OCI-LY7 (cell line): ENCODE measurements around the gene CALN1. TPM values are rescaled to one million over a fixed set of nuclear protein-coding genes. Genes with fewer than 3 reads are reported as not detected.
"Not testable (repeated sequence)": the region's sequence is repeated elsewhere in the genome, so short reads cannot be mapped to it uniquely, and the experiment has no call there.

Experiments
- BruUV-seq: library from RNA; stranded (reverse); fragments of 400-500 nt; replicated peaks from 2 replicates; lab custom pipeline; 2021; lab: Mats Ljungman, UMichigan
- CTCF ChIA-PET: fragments of 300-600 bp; sonication (Branson Sonifier 250); formaldehyde crosslinking; loops from one replicate; lab custom pipeline; 2022; ENCODE audit warnings: antibody characterized with exemption; ENCODE audit not compliant: unreplicated experiment; lab: Charles Lee
- POLR2A ChIA-PET: fragments of 300-600 bp; sonication (Branson Sonifier 250); formaldehyde crosslinking; loops from one replicate; lab custom pipeline; 2022; ENCODE audit warnings: antibody characterized with exemption; lab: Charles Lee
- DNase-seq: peaks from one replicate; pipeline ENCODE4 v3.0.0-alpha.2; 2015; ENCODE audit warnings: low spot score
- H2AFZ ChIP-seq: fragments of 200-600 bp; sonication (generic), shearing (Covaris generic); 2 replicates; pipeline ENCODE4 v1.6.1; 2014; ENCODE audit warnings: mild to moderate bottlenecking, antibody characterized with exemption, low read length, moderate library complexity
- H3K27ac ChIP-seq: fragments of 200-600 bp; sonication (generic); 2 replicates; pipeline ENCODE4 v1.5.1; 2014; ENCODE audit warnings: mixed run types, low read depth, mild to moderate bottlenecking, moderate library complexity, low read length, inconsistent platforms; ENCODE audit not compliant: poor library complexity, severe bottlenecking
- H3K36me3 ChIP-seq: fragments of 200-600 bp; sonication (generic); 2 replicates; pipeline ENCODE4 v1.6.1; 2014; ENCODE audit warnings: mild to moderate bottlenecking, antibody characterized with exemption, low read length, moderate library complexity, mixed read lengths; ENCODE audit not compliant: insufficient read depth
- H3K4me1 ChIP-seq: fragments of 200-600 bp; sonication (generic); 2 replicates; pipeline ENCODE4 v1.5.1; 2014; ENCODE audit warnings: mild to moderate bottlenecking, low read length; ENCODE audit not compliant: insufficient read depth, poor library complexity, severe bottlenecking
- H3K4me2 ChIP-seq: fragments of 200-600 bp; sonication (generic); 2 replicates; pipeline ENCODE4 v1.6.1; 2014; ENCODE audit warnings: mild to moderate bottlenecking, low read length
- H3K4me3 ChIP-seq: fragments of 200-600 bp; sonication (generic); 2 replicates; pipeline ENCODE4 v1.5.1; 2014; ENCODE audit warnings: mild to moderate bottlenecking, low read depth, low read length; ENCODE audit not compliant: poor library complexity, severe bottlenecking
- H3K79me2 ChIP-seq: fragments of 200-600 bp; sonication (generic); 2 replicates; pipeline ENCODE4 v1.6.1; 2016; ENCODE audit warnings: low read depth, mild to moderate bottlenecking, low read length, moderate library complexity, mixed read lengths; ENCODE audit not compliant: insufficient read depth
- H3K9me2 ChIP-seq: fragments of 200-600 bp; sonication (generic); 2 replicates; pipeline ENCODE4 v1.6.1; 2016; ENCODE audit warnings: mild to moderate bottlenecking, low read length, mixed read lengths; ENCODE audit not compliant: insufficient read depth
- H3K9me3 ChIP-seq: fragments of 200-600 bp; sonication (generic); 2 replicates; pipeline ENCODE4 v1.6.1; 2014; ENCODE audit warnings: mild to moderate bottlenecking, mixed run types, low read length, mixed read lengths
- H4K20me1 ChIP-seq: fragments of 200-600 bp; sonication (generic); 2 replicates; pipeline ENCODE4 v1.6.1; 2014; ENCODE audit warnings: mild to moderate bottlenecking, antibody characterized with exemption, low read length, moderate library complexity, mixed read lengths; ENCODE audit not compliant: insufficient read depth
- CTCF ChIP-seq: fragments of 200-600 bp; sonication (generic); conservative IDR thresholded peaks from 2 replicates; pipeline ENCODE4 v1.5.1; 2014; ENCODE audit warnings: mild to moderate bottlenecking, antibody characterized with exemption, low read length, moderate library complexity, mixed read lengths
- EZH2phosphoT487 ChIP-seq: fragments of 200-600 bp; sonication (generic); IDR thresholded peaks from 2 replicates; pipeline ENCODE4 v1.6.1; 2018; ENCODE audit warnings: low read depth, borderline replicate concordance, mild to moderate bottlenecking, mixed run types, antibody characterized with exemption, low read length, moderate library complexity, mixed read lengths
- intact Hi-C: fragments of 100-400 bp; cut with micrococcal nuclease; formaldehyde crosslinking; loops from one replicate; pipeline ENCODE4 v1.10.0; 2022; ENCODE audit not compliant: unreplicated experiment
- total RNA-seq, 2 experiments: library from RNA; depleted of rRNA in 1 of 2; stranded (reverse); fragments of >200 nt in 1 of 2; shearing (Covaris generic) in 1 of 2; gene quantifications; 2 replicates each; pipeline ENCODE4 v1.2.3, GENCODE V29; 2014 to 2022

Gene CALN1
- total RNA-seq, 2 experiments from 2014 or later: not detected

- Histone ChIP-seq H3K27ac (no peak overlapping the region), H3K79me2 (no peaks in the 10 kb centered on the region), H3K4me1 (no peaks in the 10 kb centered on the region), H3K4me3 (no peak overlapping the region), H3K4me2 (no peak overlapping the region), H3K9me2 (no peaks in the 10 kb centered on the region), H2AFZ (no peak overlapping the region), H3K36me3 (no peaks in the 10 kb centered on the region), H4K20me1 (no peaks in the 10 kb centered on the region), H3K9me3 (no peaks in the 10 kb centered on the region)
- DNase-seq: no peak
- ChIA-PET CTCF (no interaction called here), POLR2A (no interaction called here)
- intact Hi-C loops: no loop called here
- no peak for TF ChIP-seq EZH2phosphoT487
- TF ChIP-seq CTCF: no peak
- BruUV-seq: no TSS peak
Measured at GRCh38 chr7:72343991-72344390, 68.1 kb downstream of the CALN1 start.

- DNase-seq, intact Hi-C loops, H2AFZ ChIP-seq, H3K79me2 ChIP-seq, H3K27ac ChIP-seq, H3K9me3 ChIP-seq, H3K36me3 ChIP-seq, H3K4me3 ChIP-seq, CTCF ChIA-PET, H3K4me1 ChIP-seq, H4K20me1 ChIP-seq, BruUV-seq, H3K9me2 ChIP-seq, H3K4me2 ChIP-seq: not testable (repeated sequence)
- POLR2A ChIA-PET: interaction anchor here (0.6 kb wide), 1 partner anchor 693 kb away, joined by 3 read pairs; no protein-coding TSS in a partner anchor
Measured at GRCh38 chr7:72343354-72343753, 68.8 kb downstream of the CALN1 start.

- CTCF ChIA-PET: no interaction called here
- no peak overlapping the region for H3K4me2 ChIP-seq
Measured at GRCh38 chr7:72337390-72338167, 74.6 kb downstream of the CALN1 start.

More at GRCh38 chr7:72337390-72338167, 74.6 kb downstream of the CALN1 start:
- intact Hi-C loops: no loop called here
- H3K4me3 ChIP-seq: no peak overlapping the region
- H2AFZ ChIP-seq: no peak overlapping the region
- H3K36me3 ChIP-seq: no peaks in the 10 kb centered on the region
- no TSS peak for BruUV-seq
- H4K20me1 ChIP-seq: no peaks in the 10 kb centered on the region
- H3K9me3 ChIP-seq: no peaks in the 10 kb centered on the region
- TF ChIP-seq EZH2phosphoT487 (no peak), CTCF (no peak)
- POLR2A ChIA-PET: no interaction called here
- no peak overlapping the region for H3K27ac ChIP-seq
- no peak for DNase-seq
- H3K79me2 ChIP-seq: no peaks in the 10 kb centered on the region
- H3K9me2 ChIP-seq: no peaks in the 10 kb centered on the region
- H3K4me1 ChIP-seq: no peaks in the 10 kb centered on the region
